ENCODE results near the gene MTLN. TPM values are rescaled to one million over a fixed set of nuclear protein-coding genes. Genes with fewer than 3 reads are reported as not detected.

The MTLN gene
- total and polyA plus RNA-seq, 10 of the 15 experiments (the other 5 are each of a cell fraction or from before 2014, with no cell fraction given), result 6.6 to 140 (median 60.4) TPM

- TF ChIP-seq SPI1 (IDR thresholded peaks at IDR 0.05; ENCODE audit: borderline replicate concordance, insufficient read depth, low read depth, low read length) (no peak), KAT2A (conservative IDR thresholded peaks at IDR 0.05; ENCODE audit: control insufficient read depth, low read depth, low read length) (no peak)
Measured at GRCh38 chr2:110166266-110166665, 46.1 kb downstream of the MTLN start (continued).

Other genes starting within 250 kb of the MTLN start
- not detected in 2 replicates for gene MALL, start 96.7 kb downstream of the MTLN start, total RNA-seq (2014; rRNA removed)
- gene MALL, start 96.7 kb downstream of the MTLN start, total RNA-seq (2014; rRNA removed; fragmentation: Illumina TruSeq; extraction: Trizol), result not detected in 2 replicates
- gene MALL, start 96.7 kb downstream of the MTLN start, total RNA-seq (2021), result 0.26 and 0.27 TPM in 2 replicates
- not detected in 2 replicates for gene MALL, start 96.7 kb downstream of the MTLN start, polyA plus RNA-seq (2011; rRNA removed)
- not detected in 2 replicates for gene MALL, start 96.7 kb downstream of the MTLN start, polyA plus RNA-seq (2014; fragmentation: Illumina TruSeq; extraction: Trizol)
- gene MALL, start 96.7 kb downstream of the MTLN start, polyA plus RNA-seq (2014; fragmentation: Nextera tagmentation; extraction: Ambion mirVana), result not detected
- gene MALL, start 96.7 kb downstream of the MTLN start, polyA plus RNA-seq (2014; rRNA removed), result not detected in 2 replicates
- not detected for gene MALL, start 96.7 kb downstream of the MTLN start, polyA plus RNA-seq (2016; fragmentation: Nextera tagmentation; extraction: Ambion mirVana)
- 0.11 and 0.96 TPM in 2 replicates for gene NPHP1, start 7.5 kb downstream of the MTLN start, total RNA-seq (2014; rRNA removed)
- 0.85 and 1.2 TPM in 2 replicates for gene NPHP1, start 7.5 kb downstream of the MTLN start, total RNA-seq (2014; rRNA removed; fragmentation: Illumina TruSeq; extraction: Trizol)
- gene NPHP1, start 7.5 kb downstream of the MTLN start, total RNA-seq (2021), result 0.23 and 0.98 TPM in 2 replicates
- 1.4 and 1.6 TPM in 2 replicates for gene NPHP1, start 7.5 kb downstream of the MTLN start, polyA plus RNA-seq (2011; rRNA removed)
- gene NPHP1, start 7.5 kb downstream of the MTLN start, polyA plus RNA-seq (2014; fragmentation: Illumina TruSeq; extraction: Trizol), result 0.41 and 0.43 TPM in 2 replicates
- 1 to 10 TPM; 2.7 to 3.3 TPM for gene NPHP1, start 7.5 kb downstream of the MTLN start, polyA plus RNA-seq (2014; fragmentation: Nextera tagmentation; extraction: Ambion mirVana)
- gene NPHP1, start 7.5 kb downstream of the MTLN start, polyA plus RNA-seq (2014; rRNA removed), result 0.49 and 0.55 TPM in 2 replicates
- 1 to 10 TPM; 2.0 to 3.5 TPM for gene NPHP1, start 7.5 kb downstream of the MTLN start, polyA plus RNA-seq (2016; fragmentation: Nextera tagmentation; extraction: Ambion mirVana)

Data from GM12878 (cell line).